Measurements from ENCODE around the gene DNASE2.

Gene DNASE2

GRCh38 chr19:12825254-12826131 lies 55.8 kb downstream of the DNASE2 start:
- H3K27ac ChIP-seq (ENCODE audit: low read depth, low read length), result no peak overlapping the region
- peak overlapping the region; percentile 52 for H3K4me3 ChIP-seq (ENCODE audit: low read length)
- WGBS, result 9% methylated on average over 46 of the region's 46 CpGs
- no peak overlapping the region; the same call in 1 of the 2 replicates for H3K9ac ChIP-seq (ENCODE audit: low read depth, low read length)
- peaks cover 4% of the 10 kb centered on the region; the same call in 1 of the 2 replicates for H3K27me3 ChIP-seq (ENCODE audit: insufficient read depth, low read length)
- no peaks in the 10 kb centered on the region for H3K4me1 ChIP-seq (ENCODE audit: insufficient read depth, low read length)
- H3K9me3 ChIP-seq (ENCODE audit: insufficient read depth, low read depth, low read length), result no peaks in the 10 kb centered on the region
- H3K36me3 ChIP-seq (ENCODE audit: insufficient read depth, low read length), result no peaks in the 10 kb centered on the region
